HG02610 (cell line): ENCODE data around the gene MAPK8.

Experiments used
- ATAC-seq: cut with Tn5 transposase; IDR thresholded peaks from one replicate; pipeline ENCODE4 v1.9.1; 2021; ENCODE audit warnings: mild to moderate bottlenecking, moderate library complexity; ENCODE audit not compliant: unreplicated experiment

The MAPK8 gene

DNA sequence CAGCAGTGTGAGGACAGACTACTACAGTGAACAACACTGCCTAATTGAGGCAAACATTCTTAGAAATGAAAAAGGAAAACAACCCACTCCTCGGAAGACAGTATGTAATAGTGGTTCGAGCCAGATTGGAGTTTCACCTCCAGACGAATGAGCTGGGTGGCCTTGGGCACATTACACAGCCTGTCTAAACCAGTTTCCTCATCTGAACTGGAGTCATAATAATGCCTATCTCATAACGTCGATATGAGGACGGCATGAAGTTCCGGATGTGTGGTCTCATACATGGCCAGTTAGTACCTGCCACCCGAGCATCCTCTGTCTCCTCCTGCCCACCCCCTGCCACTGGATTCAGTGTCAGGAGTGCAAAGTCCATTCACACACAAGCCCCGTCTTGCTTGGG lies 16.2 kb upstream of the MAPK8 start:
- ATAC-seq = no peak

DNA sequence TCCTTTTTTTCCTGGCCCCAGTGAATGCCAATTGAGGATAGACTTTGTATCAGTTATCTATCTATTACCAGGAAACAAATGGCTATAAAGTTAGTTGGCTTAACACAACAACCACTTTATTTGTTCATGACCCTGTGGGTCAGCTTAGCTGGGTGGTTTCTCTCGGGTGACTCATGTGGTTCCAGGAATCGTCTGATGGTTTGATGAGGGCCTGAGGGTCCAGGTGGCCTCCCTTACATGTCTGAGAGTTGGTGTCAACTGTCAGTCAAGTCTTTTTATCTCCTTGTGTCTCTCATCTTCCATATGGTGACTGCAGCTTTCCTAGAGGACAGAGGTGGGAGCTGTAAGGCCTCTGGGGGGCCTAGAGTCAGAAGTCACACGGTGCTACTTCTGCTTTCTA lies 15.3 kb upstream of the MAPK8 start:
- no peak for ATAC-seq

DNA sequence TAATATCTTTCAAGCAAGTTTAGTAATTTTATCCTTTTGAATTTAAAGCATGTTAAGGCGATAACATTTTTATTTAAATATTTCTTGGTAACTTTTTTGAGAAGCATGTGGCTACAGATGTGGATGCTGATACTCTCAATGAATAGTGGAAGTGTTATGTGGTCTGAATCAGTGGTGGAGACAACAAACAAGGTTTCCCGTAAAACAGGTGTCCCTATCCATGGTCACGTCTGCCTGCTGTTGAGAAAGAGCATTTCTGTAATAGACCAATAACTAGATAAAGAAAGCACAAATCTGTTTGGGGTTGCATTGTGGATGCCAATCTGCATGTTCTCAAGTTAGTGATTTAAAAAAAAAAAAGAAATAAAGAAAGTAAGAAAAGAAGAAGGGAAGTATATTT lies 13.9 kb upstream of the MAPK8 start:
- no peak for ATAC-seq

DNA sequence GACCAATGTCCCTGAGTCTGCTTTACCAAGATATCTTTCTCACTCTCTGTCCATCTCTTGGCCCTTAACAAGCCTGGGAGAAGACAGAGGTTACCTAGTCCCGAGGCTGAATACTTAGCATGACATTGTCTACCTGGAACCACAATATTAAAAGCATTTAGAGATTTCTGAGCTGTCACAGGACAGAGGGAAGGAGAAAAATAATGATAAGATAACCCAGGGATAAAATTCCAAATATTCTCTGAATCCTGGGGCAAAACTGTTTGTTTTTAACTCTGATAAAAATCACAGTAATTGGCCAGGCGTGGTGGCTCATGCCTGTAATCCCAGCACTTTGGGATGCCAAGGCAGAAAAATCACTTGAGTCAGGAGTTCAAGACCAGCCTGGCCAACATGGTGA lies 12.0 kb upstream of the MAPK8 start:
- no peak for ATAC-seq

DNA sequence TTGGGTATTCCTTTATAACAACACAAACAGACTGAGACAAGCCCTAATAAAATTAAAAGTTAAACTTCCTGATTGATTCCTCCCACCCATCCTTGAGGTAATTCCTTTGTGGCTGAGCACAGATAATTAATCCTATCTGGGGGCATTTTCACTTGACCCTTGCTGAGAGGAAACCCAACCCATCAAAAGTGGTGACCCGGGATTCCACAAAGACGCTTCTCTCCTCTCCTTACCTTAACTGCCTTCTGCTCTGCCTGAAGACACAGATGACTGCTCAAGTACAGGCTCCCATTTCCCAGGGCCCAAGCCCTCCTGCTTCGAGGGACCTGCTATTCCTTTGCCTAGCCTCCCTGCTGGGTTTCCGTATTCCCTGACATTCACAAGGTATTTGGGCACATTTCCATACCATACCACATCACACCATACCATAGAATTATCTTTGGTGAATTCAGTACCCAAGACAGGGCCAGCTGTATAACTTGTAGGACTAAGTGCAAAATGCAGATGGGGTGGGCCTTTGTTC lies 9.8 kb upstream of the MAPK8 start:
- ATAC-seq = no peak

DNA sequence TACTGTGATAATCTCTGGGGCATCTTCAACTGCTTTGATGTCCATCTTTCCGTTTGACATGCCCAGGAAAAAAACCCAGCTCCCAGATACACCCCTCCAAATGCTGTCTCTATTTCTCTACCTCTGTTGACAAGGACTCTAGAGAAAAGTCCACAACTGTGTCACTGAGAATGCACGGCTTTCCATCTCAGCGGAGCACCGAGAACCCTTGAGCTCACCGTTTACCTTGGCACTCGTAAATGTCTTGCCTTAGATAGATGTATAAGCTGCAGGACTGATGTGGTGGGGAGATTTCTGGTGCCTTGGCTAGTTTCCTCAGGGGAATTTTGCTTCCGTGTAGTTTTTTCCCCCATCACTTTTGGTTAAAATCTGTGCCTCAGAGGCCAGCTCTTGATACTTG lies 7.4 kb upstream of the MAPK8 start:
- ATAC-seq = no peak

DNA sequence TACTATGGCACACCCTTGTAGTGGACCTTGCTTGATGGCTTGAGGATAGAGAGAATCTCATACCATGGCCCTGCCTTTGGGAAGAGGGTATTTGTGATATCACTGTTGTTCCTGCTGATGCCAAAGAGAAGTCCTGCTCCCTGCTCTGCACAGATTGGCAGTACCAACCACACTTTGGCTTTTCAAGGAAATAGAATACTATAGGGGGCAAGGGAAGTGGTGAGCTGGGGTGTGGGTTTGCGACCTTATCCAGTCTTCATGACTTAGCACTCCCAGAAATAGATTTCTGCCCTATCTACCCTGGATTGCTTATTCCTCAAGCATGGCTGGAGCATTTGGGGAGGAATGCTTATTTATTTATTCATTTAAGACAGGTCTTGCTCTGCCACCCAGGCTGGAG lies 6.8 kb upstream of the MAPK8 start:
- ATAC-seq = no peak

DNA sequence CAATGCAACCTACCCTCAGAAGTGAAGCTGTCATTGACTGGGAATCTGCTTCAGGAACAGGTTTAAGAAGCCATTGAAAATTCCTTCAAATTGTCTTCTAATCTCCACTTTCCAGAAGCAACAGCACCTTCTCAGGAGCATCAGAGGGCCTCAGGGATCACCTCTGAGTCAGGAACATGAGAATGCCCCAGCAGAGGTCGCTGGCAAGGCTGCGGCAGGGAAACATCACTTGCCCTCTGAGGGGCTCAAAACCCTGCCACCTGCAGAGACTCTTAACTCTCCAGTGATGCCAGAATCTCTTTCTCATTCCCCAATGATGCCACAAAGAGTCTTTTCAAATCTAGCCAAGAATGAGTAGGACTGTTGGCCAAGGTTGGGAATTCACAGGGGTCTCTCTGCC lies 5.9 kb upstream of the MAPK8 start:
- ATAC-seq = no peak

DNA sequence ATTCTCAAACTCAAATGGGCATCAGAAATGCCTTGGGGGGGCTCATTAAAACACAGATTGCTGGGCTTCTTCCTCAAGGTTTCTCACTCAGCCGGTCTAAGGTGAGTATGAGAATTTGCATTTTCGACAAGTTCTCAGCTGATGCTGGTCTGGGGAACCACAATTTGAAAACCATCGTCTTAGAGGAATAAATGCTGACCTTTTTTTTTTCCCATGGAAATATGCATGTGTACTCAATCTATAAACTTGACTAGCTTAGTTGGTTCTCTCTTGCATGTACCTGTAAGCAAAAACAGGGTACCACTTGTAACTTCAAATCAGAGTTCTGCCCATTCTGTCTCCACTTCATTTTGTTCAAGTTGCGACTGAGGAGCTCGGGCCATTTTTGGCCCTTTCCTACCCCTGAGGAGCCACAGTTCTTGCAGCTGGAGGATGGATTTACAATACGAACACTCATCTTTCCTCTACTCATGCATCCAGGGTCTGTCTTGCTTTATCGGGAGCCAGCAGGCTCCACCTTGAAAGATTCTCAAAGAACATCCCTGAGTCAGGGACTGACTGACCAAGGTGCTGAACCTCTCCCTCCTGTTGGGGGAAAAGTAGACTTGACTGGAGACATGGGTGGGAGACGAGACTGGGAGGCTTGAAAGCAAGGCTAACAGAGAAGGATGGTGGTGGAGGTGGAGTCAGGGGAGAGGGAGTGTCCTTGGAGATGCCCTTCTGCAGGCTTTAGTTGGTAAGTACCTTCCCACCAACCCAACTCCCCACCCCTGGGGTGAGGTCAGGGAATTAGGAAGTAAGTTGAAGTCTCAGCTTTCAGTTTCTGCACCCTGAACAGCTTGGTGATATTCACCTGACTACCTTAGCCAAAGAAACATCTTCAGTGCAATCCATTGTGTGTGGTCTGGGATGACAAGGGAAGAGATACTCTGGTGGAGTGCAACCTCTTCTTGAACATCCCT lies 3.7 kb upstream of the MAPK8 start:
- no peak for ATAC-seq

DNA sequence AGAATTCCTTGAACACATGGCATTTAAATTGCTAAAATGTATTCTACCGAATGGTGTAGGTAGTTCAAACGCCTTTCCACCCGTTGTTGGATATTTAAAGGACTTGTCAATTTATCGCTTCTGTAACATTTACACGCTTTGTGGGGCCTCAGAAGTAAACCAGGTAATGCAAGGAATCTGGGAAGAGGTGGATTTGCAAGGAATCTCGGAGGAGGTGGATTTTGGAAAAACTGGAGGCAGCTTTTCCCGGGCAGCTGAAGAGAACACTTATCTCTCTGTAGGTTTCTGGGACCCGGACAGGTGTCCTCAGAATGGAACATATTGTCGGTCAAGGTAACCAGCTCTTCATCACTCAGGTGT lies 592 bp upstream of the MAPK8 start:
- ATAC-seq = no peak

DNA sequence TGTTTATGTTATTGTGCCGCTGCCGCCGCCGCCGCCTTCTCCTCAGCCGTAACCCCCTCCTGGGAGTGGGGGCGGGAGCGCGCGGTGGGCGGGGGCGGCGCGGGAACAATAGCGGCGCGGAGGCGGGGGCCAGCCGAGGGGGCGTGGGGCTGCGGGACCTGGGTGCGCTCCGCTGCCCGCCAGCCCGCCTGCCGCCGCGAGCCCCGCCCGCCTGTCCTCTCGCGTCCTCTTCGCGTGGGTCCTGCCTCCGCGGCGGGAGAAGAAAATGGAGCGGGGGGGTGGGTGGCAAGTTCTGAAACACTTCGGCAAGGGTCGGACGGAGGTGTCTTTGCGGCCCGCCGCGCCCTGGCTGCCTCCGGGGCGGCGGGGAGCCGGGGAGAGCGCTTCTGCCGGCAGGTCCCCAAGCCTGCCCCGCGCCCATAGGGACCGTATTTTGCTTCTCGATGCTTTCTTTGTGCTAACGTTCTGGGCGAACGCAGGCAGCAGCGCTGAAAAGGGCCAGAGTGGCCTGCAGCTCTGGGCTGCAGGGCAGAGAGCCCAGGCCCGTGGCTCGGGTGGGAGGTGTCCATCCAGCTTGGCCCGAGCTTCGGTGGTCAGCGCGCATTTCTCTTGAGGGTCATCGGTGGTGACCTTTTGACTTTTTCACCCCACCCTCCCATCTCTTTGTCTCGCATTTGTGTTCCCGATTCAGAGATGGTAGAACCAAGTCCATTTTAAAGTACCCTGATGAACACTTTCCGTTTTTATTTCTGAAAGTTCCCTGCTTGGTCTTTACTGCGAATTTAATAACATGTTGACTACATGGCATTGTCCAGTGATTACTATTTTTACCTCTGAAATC lies 613 bp downstream of the MAPK8 start:
- ATAC-seq = peak; percentile 34

DNA sequence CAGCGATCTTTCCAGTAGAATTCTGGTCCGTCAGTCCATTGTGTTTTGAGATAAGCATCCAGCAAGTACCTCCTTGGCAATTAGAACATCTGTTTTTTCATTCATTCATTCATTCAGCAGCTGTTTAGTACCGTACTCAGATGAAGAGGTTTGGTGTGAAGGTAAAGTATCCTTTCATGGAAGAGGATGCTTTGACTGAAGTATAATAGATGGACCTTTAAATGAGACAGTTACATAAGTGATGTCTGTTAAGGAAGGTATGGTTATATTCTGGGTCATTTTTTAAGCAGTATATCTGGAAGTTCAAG lies 1.2 kb downstream of the MAPK8 start:
- ATAC-seq = no peak

DNA sequence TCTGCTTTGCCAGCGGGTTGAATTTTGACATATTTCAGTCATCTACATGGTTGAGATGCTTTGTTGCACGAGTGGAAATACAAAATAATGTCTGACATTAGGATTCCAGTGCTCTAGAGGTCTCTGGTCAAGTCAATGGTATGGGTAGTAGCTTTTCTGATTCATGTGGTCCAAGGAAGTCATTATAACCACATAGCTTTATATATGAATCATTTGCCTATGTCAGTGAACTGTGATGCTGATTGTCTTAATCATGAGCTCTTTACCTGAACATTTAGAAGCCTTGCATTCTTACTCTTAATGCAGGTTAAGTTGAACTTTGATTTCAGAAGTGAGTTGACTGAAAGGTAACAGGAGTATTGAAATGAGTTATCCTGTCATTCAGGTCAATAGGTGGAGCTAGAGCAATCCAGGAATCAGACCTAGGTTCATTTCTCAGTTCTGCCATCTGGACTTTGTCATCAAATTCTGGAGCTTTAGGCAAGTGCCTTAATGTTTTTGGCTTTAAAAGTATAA lies 3.3 kb downstream of the MAPK8 start:
- ATAC-seq = peak; percentile 20

DNA sequence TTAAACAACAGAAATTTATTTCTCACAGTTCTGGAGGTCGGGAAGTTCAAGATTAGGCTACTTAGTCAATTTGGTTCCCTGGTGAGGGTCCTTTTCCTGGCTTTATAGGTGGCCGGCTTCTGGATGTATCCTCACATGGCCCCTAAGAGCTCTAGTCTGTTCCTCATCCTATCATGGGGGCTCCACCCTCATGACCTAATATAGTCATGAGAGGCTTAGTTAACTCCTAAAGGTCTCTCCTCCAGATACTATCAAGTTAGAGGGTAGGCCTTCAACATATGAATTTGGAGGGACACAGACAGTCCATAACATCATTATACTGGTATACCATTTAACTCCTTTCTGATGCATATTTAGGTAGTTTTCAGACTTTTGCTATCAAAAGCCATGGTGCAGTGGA lies 7.6 kb downstream of the MAPK8 start:
- ATAC-seq = no peak

DNA sequence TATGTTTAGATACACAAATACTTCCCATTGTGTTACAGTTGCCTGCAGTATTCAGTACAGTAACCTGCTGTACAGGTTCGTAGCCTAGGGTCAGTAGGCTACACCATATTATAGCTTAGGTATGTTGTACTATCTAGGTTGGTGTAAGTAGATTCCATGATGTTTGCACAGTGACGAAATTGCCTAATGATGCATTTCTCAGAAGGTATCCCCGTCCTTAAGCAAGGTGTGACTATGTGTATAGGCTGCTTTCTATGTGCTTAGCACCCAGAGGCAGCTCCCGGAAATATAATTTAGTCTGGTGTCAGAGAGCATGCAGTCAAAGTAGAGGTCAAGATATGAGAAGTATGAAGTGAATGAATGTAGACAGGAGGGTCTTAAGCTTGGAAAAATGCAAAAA lies 9.8 kb downstream of the MAPK8 start:
- no peak for ATAC-seq

DNA sequence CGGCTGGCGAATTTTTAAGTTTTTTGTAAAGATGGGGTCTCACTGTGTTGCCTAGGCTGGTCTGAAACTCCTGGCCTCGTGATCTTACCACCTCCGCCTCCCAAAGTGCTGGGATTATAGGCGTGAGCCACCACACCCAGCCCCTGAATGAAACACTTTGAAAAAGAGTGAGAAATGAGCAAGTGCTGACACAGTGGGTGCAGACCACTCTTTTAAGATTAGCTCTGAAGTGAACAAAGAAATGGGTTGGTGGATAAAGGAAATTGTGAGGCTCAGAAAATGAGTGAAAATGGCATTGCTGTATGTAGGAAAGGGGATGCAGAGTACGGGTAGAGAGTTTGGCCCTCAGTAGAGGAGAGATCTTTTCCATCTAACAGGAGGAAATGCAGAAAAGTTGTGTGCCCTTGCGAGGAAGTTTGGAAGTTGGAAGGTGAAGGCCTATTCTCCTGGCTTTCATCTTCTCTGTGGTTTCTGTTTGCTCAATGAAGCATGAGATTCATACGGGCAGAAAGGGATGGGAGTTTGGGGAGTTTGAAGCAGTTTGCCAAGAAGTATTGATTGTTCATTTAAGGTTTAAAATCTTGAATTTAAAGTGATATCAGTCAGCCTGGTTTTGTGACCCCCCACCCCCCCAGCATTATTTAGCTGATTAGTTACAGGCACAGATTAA lies 11.0 kb downstream of the MAPK8 start:
- no peak for ATAC-seq

DNA sequence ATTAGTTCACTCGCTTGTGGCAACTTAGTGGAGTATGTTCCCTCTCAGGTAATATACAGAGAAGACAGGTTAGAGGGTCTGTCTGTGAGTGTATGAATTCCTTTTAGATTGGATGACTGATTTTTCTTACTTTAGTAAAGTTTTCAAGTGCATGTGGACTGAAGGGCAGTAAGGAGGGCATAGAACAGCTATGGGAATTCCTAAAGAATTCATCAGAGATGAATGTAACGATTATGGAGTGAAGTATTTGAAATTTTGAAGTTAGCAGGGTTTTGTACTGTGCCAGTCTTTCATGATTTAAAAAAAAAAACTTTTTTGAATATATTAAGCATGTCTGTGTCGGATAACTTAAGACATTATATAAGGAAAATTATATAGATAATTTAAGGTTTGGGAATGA lies 15.5 kb downstream of the MAPK8 start:
- ATAC-seq = no peak

DNA sequence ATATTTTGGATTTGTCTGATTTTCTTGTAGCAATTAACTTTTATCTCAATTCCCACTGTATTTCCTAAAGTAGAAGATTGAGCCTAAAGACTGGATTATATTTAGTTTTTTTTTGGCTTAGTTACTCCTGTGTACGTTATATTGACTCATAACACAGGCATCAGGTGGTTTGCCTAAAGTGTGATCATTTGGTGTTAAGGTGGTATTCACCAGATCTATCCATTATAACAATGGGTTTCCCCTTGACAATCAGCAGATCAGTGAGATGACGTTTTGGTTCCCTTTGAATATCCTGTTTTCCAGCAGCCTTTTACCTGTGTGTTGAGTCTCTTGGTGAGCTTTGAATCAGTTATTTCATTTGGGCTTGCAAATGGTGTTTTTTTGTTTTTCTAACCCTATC lies 18.1 kb downstream of the MAPK8 start:
- peak; percentile 53 for ATAC-seq

DNA sequence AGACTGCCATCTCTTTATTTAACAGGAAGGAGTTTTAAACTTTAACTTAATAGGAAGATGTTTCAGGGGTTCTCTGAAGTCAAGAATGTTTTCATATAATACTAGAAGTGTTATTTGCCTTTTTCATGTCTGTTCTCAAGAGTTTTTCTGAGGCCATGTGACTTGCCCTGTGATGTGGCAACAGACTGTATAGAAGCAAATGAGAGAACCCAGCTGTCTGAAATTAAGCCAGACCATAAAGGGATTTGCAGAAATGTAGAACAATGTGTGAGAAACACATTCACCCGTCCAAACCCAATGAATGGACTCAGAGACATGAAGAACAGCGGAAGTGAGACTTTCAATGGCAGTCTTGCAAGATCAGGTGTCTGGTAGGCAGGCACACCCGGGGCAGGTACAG lies 23.8 kb downstream of the MAPK8 start:
- no peak for ATAC-seq

DNA sequence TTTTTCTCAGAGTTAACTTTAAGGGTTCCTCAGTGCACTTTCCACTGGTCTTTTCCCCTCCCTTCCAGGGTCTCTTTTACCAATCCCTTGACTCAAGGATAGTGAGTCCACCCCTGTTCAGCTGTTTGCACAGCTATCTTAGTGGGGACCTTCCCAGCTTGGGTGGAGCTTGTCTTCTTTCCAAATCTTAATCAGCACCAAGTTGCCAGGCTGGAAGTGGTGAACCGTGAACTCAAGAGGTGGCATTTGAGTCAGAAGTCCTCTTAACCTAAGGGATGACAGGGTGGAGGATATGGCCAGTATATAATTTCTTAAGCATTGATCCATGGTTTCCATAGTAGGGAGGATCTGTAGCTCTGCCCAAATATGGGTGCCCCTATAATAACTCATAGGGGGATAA lies 25.0 kb downstream of the MAPK8 start:
- ATAC-seq = peak; percentile 56

DNA sequence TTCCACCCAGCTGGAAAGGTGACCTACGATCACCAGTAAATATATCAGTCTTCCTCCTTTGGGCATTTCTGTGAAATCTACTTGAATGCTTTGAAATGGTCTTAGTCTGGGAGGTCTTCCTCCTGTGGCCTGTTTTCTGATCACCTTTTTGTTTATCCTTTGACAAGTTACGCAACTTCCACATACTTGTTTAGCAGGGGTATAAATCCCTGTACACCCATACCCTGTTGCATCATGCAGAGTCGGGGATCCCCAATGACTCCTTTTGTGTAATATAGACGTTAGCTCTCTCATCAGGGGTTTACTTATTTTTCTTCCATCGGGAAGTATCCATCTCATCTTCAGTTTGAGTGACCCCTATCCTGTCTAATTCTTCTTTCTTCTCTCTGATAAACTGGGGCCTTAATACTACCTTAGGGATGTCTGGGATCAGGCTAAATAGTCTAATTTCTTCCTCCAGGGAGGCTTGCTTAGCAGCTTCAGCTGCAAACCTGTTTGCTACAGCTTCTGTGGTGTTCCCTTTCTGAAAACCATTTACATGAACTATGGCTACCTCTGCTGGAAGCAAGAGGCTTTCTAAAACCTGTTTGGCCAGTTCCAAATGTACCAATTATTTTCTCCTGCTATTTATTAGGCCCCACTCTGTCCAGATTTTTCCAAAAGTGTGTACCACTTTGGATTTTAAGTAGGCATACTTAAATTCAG lies 25.8 kb downstream of the MAPK8 start:
- no peak for ATAC-seq
